Measurements from ENCODE around the gene PLCB3.
A peak's percentile ranks its signal among the peaks of the same experiment; 100 is the strongest.

Gene PLCB3

GRCh38 chr11:64261556-64262080, 10.3 kb downstream of the PLCB3 start:
- Histone ChIP-seq H3K36me3 (ENCODE audit: control insufficient read depth in 2 of 2, insufficient read depth in 2 of 2, low read length in 2 of 2) (peaks cover 18 to 33% of the 10 kb centered on the region in 2 donors), H3K9ac (ENCODE audit: low read length in 2 of 2) (no peak overlapping the region), H3K4me3 (ENCODE audit: low read length in 2 of 2) (no peak overlapping the region), H3K9me3 (ENCODE audit: control insufficient read depth in 2 of 2, low read length in 2 of 2) (no peaks in the 10 kb centered on the region), H3K27ac (ENCODE audit: low read length) (no peak overlapping the region), H3K4me1 (ENCODE audit: control insufficient read depth, insufficient read depth, low read length) (no peaks in the 10 kb centered on the region), H3K27me3 (ENCODE audit: control insufficient read depth in 1 of 2, insufficient read depth in 2 of 2, low read length in 2 of 2) (no peaks in the 10 kb centered on the region)

GRCh38 chr11:64262271-64263002, 11.1 kb downstream of the PLCB3 start:
- Histone ChIP-seq H3K9me3 (ENCODE audit: control insufficient read depth in 2 of 2, low read length in 2 of 2) (no peaks in the 10 kb centered on the region), H3K4me3 (ENCODE audit: low read length in 2 of 2) (no peak overlapping the region), H3K4me1 (ENCODE audit: control insufficient read depth, insufficient read depth, low read length) (no peaks in the 10 kb centered on the region), H3K27me3 (ENCODE audit: control insufficient read depth in 1 of 2, insufficient read depth in 2 of 2, low read length in 2 of 2) (no peaks in the 10 kb centered on the region), H3K27ac (ENCODE audit: low read length) (no peak overlapping the region), H3K9ac (ENCODE audit: low read length in 2 of 2) (no peak overlapping the region), H3K36me3 (ENCODE audit: control insufficient read depth in 2 of 2, insufficient read depth in 2 of 2, low read length in 2 of 2) (peaks cover 17 to 32% of the 10 kb centered on the region in 2 donors)

GRCh38 chr11:64263021-64263946, 12.0 kb downstream of the PLCB3 start:
- no peak overlapping the region for H3K9ac ChIP-seq (ENCODE audit: low read length in 2 of 2)
- H3K4me3 ChIP-seq (ENCODE audit: low read length in 2 of 2), result no peak overlapping the region
- peaks cover 8% of the 10 kb centered on the region for H3K4me1 ChIP-seq (ENCODE audit: control insufficient read depth, insufficient read depth, low read length)
- H3K36me3 ChIP-seq (ENCODE audit: control insufficient read depth in 2 of 2, insufficient read depth in 2 of 2, low read length in 2 of 2), result peaks cover 15 to 32% of the 10 kb centered on the region in 2 donors
- H3K9me3 ChIP-seq (ENCODE audit: control insufficient read depth in 2 of 2, low read length in 2 of 2), result no peaks in the 10 kb centered on the region
- H3K27me3 ChIP-seq (ENCODE audit: control insufficient read depth in 1 of 2, insufficient read depth in 2 of 2, low read length in 2 of 2), result no peaks in the 10 kb centered on the region
- H3K27ac ChIP-seq (ENCODE audit: low read length), result no peak overlapping the region

- Histone ChIP-seq H3K4me3 (ENCODE audit: low read length in 2 of 2) (no peak overlapping the region), H3K4me1 (ENCODE audit: control insufficient read depth, insufficient read depth, low read length) (peaks cover 14% of the 10 kb centered on the region), H3K9me3 (ENCODE audit: control insufficient read depth in 2 of 2, low read length in 2 of 2) (no peaks in the 10 kb centered on the region), H3K36me3 (ENCODE audit: control insufficient read depth in 2 of 2, insufficient read depth in 2 of 2, low read length in 2 of 2) (peaks cover 12 to 29% of the 10 kb centered on the region in 2 donors), H3K9ac (ENCODE audit: low read length in 2 of 2) (no peak overlapping the region), H3K27ac (ENCODE audit: low read length) (no peak overlapping the region), H3K27me3 (ENCODE audit: control insufficient read depth in 1 of 2, insufficient read depth in 2 of 2, low read length in 2 of 2) (no peaks in the 10 kb centered on the region)
Measured at GRCh38 chr11:64263947-64264317, 12.6 kb downstream of the PLCB3 start.

GRCh38 chr11:64264371-64264852, 13.1 kb downstream of the PLCB3 start:
- Histone ChIP-seq H3K4me3 (ENCODE audit: low read length in 2 of 2) (no peak overlapping the region), H3K9ac (ENCODE audit: low read length in 2 of 2) (no peak overlapping the region), H3K27ac (ENCODE audit: low read length) (no peak overlapping the region), H3K27me3 (ENCODE audit: control insufficient read depth in 1 of 2, insufficient read depth in 2 of 2, low read length in 2 of 2) (no peaks in the 10 kb centered on the region), H3K36me3 (ENCODE audit: control insufficient read depth in 2 of 2, insufficient read depth in 2 of 2, low read length in 2 of 2) (peaks cover 12 to 27% of the 10 kb centered on the region in 2 donors), H3K4me1 (ENCODE audit: control insufficient read depth, insufficient read depth, low read length) (peaks cover 19% of the 10 kb centered on the region), H3K9me3 (ENCODE audit: control insufficient read depth in 2 of 2, low read length in 2 of 2) (no peaks in the 10 kb centered on the region)

GRCh38 chr11:64265176-64266160, 14.1 kb downstream of the PLCB3 start:
- Histone ChIP-seq H3K36me3 (ENCODE audit: control insufficient read depth in 2 of 2, insufficient read depth in 2 of 2, low read length in 2 of 2) (peaks cover 12 to 27% of the 10 kb centered on the region in 2 donors), H3K27me3 (ENCODE audit: control insufficient read depth in 1 of 2, insufficient read depth in 2 of 2, low read length in 2 of 2) (no peaks in the 10 kb centered on the region), H3K27ac (ENCODE audit: low read length) (no peak overlapping the region), H3K4me1 (ENCODE audit: control insufficient read depth, insufficient read depth, low read length) (peaks cover 24% of the 10 kb centered on the region), H3K9me3 (ENCODE audit: control insufficient read depth in 2 of 2, low read length in 2 of 2) (no peaks in the 10 kb centered on the region), H3K9ac (ENCODE audit: low read length in 2 of 2) (no peak overlapping the region), H3K4me3 (ENCODE audit: low read length in 2 of 2) (no peak overlapping the region)

- Histone ChIP-seq H3K27me3 (ENCODE audit: control insufficient read depth in 1 of 2, insufficient read depth in 2 of 2, low read length in 2 of 2) (no peaks in the 10 kb centered on the region), H3K9me3 (ENCODE audit: control insufficient read depth in 2 of 2, low read length in 2 of 2) (no peaks in the 10 kb centered on the region), H3K27ac (ENCODE audit: low read length) (no peak overlapping the region), H3K4me1 (ENCODE audit: control insufficient read depth, insufficient read depth, low read length) (peaks cover 26% of the 10 kb centered on the region), H3K4me3 (ENCODE audit: low read length in 2 of 2) (no peak overlapping the region), H3K9ac (ENCODE audit: low read length in 2 of 2) (no peak overlapping the region), H3K36me3 (ENCODE audit: control insufficient read depth in 2 of 2, insufficient read depth in 2 of 2, low read length in 2 of 2) (peaks cover 12 to 25% of the 10 kb centered on the region in 2 donors)
Measured at GRCh38 chr11:64266339-64266738, 15.0 kb downstream of the PLCB3 start.

GRCh38 chr11:64267207-64267945, 16.0 kb downstream of the PLCB3 start:
- peaks cover 9 to 20% of the 10 kb centered on the region in 2 donors for H3K36me3 ChIP-seq (ENCODE audit: control insufficient read depth in 2 of 2, insufficient read depth in 2 of 2, low read length in 2 of 2)
- H3K9ac ChIP-seq (ENCODE audit: low read length in 2 of 2), result no peak overlapping the region
- peaks cover 35% of the 10 kb centered on the region for H3K4me1 ChIP-seq (ENCODE audit: control insufficient read depth, insufficient read depth, low read length)
- no peak overlapping the region for H3K4me3 ChIP-seq (ENCODE audit: low read length in 2 of 2)
- peak overlapping the region; percentile 96 for H3K27ac ChIP-seq (ENCODE audit: low read length)
- H3K27me3 ChIP-seq (ENCODE audit: control insufficient read depth in 1 of 2, insufficient read depth in 2 of 2, low read length in 2 of 2), result no peaks in the 10 kb centered on the region
- no peaks in the 10 kb centered on the region for H3K9me3 ChIP-seq (ENCODE audit: control insufficient read depth in 2 of 2, low read length in 2 of 2)

- Histone ChIP-seq H3K9me3 (ENCODE audit: control insufficient read depth in 2 of 2, low read length in 2 of 2) (no peaks in the 10 kb centered on the region), H3K36me3 (ENCODE audit: control insufficient read depth in 2 of 2, insufficient read depth in 2 of 2, low read length in 2 of 2) (peaks cover 0 to 17% of the 10 kb centered on the region in 2 donors), H3K4me3 (ENCODE audit: low read length in 2 of 2) (peak overlapping the region; percentile 72 to 94), H3K27ac (ENCODE audit: low read length) (peak overlapping the region; percentile 96), H3K27me3 (ENCODE audit: control insufficient read depth in 1 of 2, insufficient read depth in 2 of 2, low read length in 2 of 2) (no peaks in the 10 kb centered on the region), H3K9ac (ENCODE audit: low read length in 2 of 2) (peak overlapping the region; percentile 78 to 86), H3K4me1 (ENCODE audit: control insufficient read depth, insufficient read depth, low read length) (peaks cover 35% of the 10 kb centered on the region)
Measured at GRCh38 chr11:64268025-64268892, 16.9 kb downstream of the PLCB3 start.

All from stomach smooth muscle (tissue), 2 donors.